Gastrocnemius medialis (tissue), 4 donors: ENCODE data around the gene DHRS4.

Experiments
- POLR2A ChIP-seq, 2 donors: fragments of 450-650 bp; IDR thresholded peaks; one replicate each; pipeline ENCODE4 v1.6.1; 2017; ENCODE audit warnings: antibody characterized with exemption in 2 of 2, mild to moderate bottlenecking in 2 of 2, moderate library complexity in 2 of 2
- TF ChIP-seq, protein P1 (sequence below), 5 experiments: fragments of 450-650 bp in 3 of 5; fragments of 200-600 bp in 2 of 5; sonication (generic) in 2 of 5; IDR thresholded peaks in 4 of 5; conservative IDR thresholded peaks in 1 of 5; 1 replicate in 4 of 5; 2 replicates in 1 of 5; pipeline ENCODE4 v1.5.1; 2016 to 2019; ENCODE audit warnings: antibody characterized with exemption in 5 of 5, mild to moderate bottlenecking in 3 of 5, moderate library complexity in 3 of 5

DNA sequence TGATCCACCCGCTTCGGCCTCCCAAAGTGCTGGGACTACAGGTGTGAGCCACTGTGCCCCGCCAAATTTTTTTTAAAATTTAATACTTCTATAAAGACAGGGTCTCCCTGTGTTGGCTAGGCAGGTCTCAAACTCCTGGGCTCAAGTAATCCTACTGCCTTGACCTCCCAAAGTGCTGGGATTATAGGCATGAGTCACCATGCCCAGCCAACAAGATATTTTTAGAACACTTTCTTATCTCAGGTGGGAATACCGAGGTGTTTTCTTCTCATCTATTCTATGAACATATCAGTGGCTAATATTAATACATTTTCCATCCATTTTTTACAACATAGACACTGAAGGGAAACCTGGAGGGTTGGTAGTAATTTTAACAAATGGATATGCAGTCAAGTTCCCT, 38.0 kb upstream of the DHRS4 start:
- no peak for TF ChIP-seq POLR2A (IDR thresholded peaks at IDR 0.05)
- TF ChIP-seq, protein P1, sequence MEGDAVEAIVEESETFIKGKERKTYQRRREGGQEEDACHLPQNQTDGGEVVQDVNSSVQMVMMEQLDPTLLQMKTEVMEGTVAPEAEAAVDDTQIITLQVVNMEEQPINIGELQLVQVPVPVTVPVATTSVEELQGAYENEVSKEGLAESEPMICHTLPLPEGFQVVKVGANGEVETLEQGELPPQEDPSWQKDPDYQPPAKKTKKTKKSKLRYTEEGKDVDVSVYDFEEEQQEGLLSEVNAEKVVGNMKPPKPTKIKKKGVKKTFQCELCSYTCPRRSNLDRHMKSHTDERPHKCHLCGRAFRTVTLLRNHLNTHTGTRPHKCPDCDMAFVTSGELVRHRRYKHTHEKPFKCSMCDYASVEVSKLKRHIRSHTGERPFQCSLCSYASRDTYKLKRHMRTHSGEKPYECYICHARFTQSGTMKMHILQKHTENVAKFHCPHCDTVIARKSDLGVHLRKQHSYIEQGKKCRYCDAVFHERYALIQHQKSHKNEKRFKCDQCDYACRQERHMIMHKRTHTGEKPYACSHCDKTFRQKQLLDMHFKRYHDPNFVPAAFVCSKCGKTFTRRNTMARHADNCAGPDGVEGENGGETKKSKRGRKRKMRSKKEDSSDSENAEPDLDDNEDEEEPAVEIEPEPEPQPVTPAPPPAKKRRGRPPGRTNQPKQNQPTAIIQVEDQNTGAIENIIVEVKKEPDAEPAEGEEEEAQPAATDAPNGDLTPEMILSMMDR (IDR thresholded peaks at IDR 0.05 in 4 of 5, conservative IDR thresholded peaks at IDR 0.05 in 1 of 5), result no peak
